ENCODE results near the gene CCDC142. TPM values are rescaled to one million over a fixed set of nuclear protein-coding genes. Genes with fewer than 3 reads are reported as not detected.

CCDC142 gene
- total RNA-seq, 1 experiment from 2014 or later, result 14.0 TPM

GRCh38 chr2:74507145-74507925, 24.5 kb upstream of the CCDC142 start, which contains the start of gene PCGF1 (continued):
- TF ChIP-seq FOXJ3 (CRISPR knock-in tag; IDR thresholded peaks at IDR 0.05; ENCODE audit: borderline replicate concordance) (no peak), ZNF232 (CRISPR knock-in tag; IDR thresholded peaks at IDR 0.05) (peak; percentile 51; the same call in 1 of the 2 replicates), JUN (CRISPR knock-in tag; IDR thresholded peaks at IDR 0.05) (no peak), CBFB (CRISPR knock-in tag; IDR thresholded peaks at IDR 0.05; ENCODE audit: low read depth) (0 out of 2 replicates have a peak, but pooled peaks have one; percentile 68), ARID4B (CRISPR knock-in tag; IDR thresholded peaks at IDR 0.05; ENCODE audit: borderline replicate concordance) (peak; percentile 75; the same call in 1 of the 2 replicates), NFE2L1 (CRISPR knock-in tag; IDR thresholded peaks at IDR 0.05) (0 out of 2 replicates have a peak, but pooled peaks have one; percentile 42), ZNF425 (CRISPR knock-in tag; conservative IDR thresholded peaks at IDR 0.05) (no peak), RORB (CRISPR knock-in tag; IDR thresholded peaks at IDR 0.05) (no peak), JAZF1 (CRISPR knock-in tag; IDR thresholded peaks at IDR 0.05) (no peak), RELA (CRISPR knock-in tag; IDR thresholded peaks at IDR 0.05; ENCODE audit: borderline replicate concordance) (no peak), GRHL2 (CRISPR knock-in tag; IDR thresholded peaks at IDR 0.05; ENCODE audit: insufficient replicate concordance, severe bottlenecking) (no peak), KAT7 (CRISPR knock-in tag; IDR thresholded peaks at IDR 0.05; ENCODE audit: borderline replicate concordance) (peak; percentile 63; the same call in 1 of the 2 replicates), SMAD3 (CRISPR knock-in tag; IDR thresholded peaks at IDR 0.05; ENCODE audit: borderline replicate concordance) (0 out of 2 replicates have a peak, but pooled peaks have one; percentile 51), ETV6 (CRISPR knock-in tag; IDR thresholded peaks at IDR 0.05) (peak; percentile 62; the same call in 1 of the 2 replicates)
- TF ChIP-seq, protein P1, sequence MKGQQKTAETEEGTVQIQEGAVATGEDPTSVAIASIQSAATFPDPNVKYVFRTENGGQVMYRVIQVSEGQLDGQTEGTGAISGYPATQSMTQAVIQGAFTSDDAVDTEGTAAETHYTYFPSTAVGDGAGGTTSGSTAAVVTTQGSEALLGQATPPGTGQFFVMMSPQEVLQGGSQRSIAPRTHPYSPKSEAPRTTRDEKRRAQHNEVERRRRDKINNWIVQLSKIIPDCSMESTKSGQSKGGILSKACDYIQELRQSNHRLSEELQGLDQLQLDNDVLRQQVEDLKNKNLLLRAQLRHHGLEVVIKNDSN (CRISPR knock-in tag; IDR thresholded peaks at IDR 0.05), result peak; percentile 93
- TF ChIP-seq, protein P2, sequence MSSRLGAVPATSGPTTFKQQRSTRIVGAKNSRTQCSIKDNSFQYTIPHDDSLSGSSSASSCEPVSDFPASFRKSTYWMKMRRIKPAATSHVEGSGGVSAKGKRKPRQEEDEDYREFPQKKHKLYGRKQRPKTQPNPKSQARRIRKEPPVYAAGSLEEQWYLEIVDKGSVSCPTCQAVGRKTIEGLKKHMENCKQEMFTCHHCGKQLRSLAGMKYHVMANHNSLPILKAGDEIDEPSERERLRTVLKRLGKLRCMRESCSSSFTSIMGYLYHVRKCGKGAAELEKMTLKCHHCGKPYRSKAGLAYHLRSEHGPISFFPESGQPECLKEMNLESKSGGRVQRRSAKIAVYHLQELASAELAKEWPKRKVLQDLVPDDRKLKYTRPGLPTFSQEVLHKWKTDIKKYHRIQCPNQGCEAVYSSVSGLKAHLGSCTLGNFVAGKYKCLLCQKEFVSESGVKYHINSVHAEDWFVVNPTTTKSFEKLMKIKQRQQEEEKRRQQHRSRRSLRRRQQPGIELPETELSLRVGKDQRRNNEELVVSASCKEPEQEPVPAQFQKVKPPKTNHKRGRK (CRISPR knock-in tag; IDR thresholded peaks at IDR 0.05; ENCODE audit: borderline replicate concordance), result no peak
- TF ChIP-seq, protein P3, sequence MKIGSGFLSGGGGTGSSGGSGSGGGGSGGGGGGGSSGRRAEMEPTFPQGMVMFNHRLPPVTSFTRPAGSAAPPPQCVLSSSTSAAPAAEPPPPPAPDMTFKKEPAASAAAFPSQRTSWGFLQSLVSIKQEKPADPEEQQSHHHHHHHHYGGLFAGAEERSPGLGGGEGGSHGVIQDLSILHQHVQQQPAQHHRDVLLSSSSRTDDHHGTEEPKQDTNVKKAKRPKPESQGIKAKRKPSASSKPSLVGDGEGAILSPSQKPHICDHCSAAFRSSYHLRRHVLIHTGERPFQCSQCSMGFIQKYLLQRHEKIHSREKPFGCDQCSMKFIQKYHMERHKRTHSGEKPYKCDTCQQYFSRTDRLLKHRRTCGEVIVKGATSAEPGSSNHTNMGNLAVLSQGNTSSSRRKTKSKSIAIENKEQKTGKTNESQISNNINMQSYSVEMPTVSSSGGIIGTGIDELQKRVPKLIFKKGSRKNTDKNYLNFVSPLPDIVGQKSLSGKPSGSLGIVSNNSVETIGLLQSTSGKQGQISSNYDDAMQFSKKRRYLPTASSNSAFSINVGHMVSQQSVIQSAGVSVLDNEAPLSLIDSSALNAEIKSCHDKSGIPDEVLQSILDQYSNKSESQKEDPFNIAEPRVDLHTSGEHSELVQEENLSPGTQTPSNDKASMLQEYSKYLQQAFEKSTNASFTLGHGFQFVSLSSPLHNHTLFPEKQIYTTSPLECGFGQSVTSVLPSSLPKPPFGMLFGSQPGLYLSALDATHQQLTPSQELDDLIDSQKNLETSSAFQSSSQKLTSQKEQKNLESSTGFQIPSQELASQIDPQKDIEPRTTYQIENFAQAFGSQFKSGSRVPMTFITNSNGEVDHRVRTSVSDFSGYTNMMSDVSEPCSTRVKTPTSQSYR (CRISPR knock-in tag; IDR thresholded peaks at IDR 0.05), result 0 out of 2 replicates have a peak, but pooled peaks have one; percentile 30
- TF ChIP-seq, protein P4, sequence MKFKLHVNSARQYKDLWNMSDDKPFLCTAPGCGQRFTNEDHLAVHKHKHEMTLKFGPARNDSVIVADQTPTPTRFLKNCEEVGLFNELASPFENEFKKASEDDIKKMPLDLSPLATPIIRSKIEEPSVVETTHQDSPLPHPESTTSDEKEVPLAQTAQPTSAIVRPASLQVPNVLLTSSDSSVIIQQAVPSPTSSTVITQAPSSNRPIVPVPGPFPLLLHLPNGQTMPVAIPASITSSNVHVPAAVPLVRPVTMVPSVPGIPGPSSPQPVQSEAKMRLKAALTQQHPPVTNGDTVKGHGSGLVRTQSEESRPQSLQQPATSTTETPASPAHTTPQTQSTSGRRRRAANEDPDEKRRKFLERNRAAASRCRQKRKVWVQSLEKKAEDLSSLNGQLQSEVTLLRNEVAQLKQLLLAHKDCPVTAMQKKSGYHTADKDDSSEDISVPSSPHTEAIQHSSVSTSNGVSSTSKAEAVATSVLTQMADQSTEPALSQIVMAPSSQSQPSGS (CRISPR knock-in tag; IDR thresholded peaks at IDR 0.05; ENCODE audit: borderline replicate concordance, low read depth), result no peak
- TF ChIP-seq, protein P5, sequence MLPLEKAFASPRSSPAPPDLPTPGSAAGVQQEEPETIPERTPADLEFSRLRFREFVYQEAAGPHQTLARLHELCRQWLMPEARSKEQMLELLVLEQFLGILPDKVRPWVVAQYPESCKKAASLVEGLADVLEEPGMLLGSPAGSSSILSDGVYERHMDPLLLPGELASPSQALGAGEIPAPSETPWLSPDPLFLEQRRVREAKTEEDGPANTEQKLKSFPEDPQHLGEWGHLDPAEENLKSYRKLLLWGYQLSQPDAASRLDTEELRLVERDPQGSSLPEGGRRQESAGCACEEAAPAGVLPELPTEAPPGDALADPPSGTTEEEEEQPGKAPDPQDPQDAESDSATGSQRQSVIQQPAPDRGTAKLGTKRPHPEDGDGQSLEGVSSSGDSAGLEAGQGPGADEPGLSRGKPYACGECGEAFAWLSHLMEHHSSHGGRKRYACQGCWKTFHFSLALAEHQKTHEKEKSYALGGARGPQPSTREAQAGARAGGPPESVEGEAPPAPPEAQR (CRISPR knock-in tag; IDR thresholded peaks at IDR 0.05), result no peak
- TF ChIP-seq, protein P6, sequence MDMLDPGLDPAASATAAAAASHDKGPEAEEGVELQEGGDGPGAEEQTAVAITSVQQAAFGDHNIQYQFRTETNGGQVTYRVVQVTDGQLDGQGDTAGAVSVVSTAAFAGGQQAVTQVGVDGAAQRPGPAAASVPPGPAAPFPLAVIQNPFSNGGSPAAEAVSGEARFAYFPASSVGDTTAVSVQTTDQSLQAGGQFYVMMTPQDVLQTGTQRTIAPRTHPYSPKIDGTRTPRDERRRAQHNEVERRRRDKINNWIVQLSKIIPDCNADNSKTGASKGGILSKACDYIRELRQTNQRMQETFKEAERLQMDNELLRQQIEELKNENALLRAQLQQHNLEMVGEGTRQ (CRISPR knock-in tag; IDR thresholded peaks at IDR 0.05), result peak; percentile 91
